GM12801 (cell line): ENCODE data around the gene EYS.

Experiments used
- TF ChIP-seq, protein P1 (sequence below): IDR thresholded peaks from one replicate; pipeline ENCODE4 v1.5.1; 2011; ENCODE audit warnings: control low read depth; ENCODE audit not compliant: insufficient read length; ENCODE audit errors: extremely low read depth

EYS gene

DNA sequence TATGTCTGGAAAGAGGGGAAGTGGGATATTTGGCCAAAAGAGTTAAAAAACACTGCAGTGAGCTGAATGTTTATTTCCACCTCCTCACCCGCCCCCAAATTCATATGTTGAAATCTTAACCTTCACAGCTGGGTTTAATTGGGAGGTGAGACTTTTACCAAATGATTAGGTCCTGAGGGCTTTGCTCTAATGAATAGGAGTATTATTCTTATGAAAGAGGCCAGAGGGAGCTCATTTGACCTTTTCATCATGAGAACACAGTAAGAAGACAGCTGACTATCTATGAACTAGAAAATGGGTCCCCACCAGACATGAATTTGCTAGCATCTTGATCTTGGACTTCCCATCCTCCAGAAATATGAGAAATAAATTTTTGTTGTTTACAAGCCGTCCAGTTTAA lies 1042.5 kb downstream of the EYS start:
- TF ChIP-seq, protein P1, sequence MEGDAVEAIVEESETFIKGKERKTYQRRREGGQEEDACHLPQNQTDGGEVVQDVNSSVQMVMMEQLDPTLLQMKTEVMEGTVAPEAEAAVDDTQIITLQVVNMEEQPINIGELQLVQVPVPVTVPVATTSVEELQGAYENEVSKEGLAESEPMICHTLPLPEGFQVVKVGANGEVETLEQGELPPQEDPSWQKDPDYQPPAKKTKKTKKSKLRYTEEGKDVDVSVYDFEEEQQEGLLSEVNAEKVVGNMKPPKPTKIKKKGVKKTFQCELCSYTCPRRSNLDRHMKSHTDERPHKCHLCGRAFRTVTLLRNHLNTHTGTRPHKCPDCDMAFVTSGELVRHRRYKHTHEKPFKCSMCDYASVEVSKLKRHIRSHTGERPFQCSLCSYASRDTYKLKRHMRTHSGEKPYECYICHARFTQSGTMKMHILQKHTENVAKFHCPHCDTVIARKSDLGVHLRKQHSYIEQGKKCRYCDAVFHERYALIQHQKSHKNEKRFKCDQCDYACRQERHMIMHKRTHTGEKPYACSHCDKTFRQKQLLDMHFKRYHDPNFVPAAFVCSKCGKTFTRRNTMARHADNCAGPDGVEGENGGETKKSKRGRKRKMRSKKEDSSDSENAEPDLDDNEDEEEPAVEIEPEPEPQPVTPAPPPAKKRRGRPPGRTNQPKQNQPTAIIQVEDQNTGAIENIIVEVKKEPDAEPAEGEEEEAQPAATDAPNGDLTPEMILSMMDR: no peak

DNA sequence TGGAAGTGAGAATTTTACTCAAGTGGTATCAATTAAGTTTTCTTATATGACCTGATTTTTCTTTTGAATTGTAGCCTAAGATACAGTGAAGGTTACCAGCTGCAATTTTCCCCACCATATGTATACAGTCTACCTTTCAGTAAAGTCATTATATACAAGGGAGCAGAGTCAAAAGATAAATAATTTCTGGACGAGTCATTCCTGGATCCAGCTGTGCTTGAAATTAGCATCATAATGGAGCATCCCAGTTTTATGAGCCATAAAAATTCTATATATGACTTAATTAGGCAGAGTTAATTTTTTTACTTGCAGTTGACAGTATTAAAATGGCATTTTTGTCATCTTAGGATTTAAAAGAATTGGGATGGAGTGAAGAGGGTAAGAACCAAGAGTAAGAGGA lies 1063.0 kb downstream of the EYS start:
- TF ChIP-seq, protein P1: no peak

DNA sequence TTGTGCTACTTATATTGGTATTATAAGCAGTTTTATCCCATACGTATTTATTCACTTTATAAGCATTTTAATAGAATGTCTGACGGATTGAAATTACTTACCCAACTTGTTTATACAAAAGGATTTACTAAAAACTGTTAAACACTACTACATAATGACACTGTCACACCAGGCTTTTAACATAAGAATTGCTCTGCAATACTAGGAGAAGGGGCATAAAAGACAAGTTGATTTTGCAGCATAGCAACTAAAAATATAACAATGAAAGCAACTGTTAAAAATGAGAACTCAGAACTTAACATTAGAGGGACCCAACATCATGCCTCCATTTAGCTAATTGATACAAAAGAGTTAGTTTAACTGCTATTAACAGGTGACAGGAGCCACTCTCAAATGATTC lies 1076.1 kb downstream of the EYS start:
- TF ChIP-seq, protein P1: no peak

DNA sequence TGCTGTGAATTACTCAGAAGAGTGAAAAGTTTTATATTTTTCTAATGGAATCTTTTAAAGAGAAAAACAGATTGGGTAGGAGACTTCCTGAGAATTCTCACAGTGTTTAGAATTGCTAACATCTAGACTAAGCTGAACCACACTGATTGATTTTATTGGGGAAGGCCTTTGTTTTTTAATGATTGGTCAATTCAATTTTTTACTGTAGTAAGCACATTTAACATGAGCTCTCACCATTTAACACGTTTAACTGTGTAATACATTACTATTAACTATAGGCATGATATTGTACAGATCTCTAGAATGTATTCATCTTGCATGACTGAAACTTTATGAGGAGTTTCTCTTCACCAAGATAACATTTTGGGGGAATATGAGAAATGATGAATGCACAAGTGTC lies 1084.1 kb downstream of the EYS start:
- TF ChIP-seq, protein P1: no peak

DNA sequence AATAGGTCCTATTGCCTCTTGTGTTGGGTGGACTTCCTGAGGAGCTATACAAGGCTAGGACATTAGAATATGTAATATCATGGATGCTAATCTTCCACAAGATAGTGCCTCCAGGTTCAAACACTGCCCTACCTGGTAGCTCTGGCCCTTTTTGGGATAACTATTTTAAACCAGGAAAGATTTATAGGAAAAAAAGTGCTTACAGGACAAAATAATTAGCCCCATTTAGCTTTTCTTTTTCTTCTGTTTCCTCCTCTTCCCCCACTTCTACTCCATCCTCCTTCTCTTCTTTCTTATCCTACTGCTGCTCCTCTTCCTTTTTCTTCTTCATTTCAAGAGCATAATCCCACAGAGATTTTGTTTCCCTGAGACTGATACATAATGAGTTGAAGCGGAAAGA lies 1104.0 kb downstream of the EYS start:
- TF ChIP-seq, protein P1: no peak

DNA sequence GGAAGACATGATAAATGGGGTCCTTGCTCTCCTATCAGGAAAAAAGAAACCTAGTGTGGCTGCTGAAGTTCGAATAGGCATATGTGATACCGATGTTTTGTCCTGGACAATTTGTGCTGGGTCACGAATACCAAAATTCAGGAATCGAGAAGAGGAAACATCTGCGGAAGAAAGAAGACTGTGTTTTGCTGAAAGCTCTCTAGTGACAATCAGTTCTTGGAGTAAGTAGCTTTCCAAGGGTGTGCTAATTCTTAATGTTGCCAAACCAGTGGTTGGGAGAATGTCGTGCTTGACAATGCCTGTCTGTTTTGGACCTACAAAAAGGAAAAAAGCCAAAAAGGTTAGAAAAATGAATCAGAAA lies 1115.4 kb downstream of the EYS start:
- TF ChIP-seq, protein P1: no peak

DNA sequence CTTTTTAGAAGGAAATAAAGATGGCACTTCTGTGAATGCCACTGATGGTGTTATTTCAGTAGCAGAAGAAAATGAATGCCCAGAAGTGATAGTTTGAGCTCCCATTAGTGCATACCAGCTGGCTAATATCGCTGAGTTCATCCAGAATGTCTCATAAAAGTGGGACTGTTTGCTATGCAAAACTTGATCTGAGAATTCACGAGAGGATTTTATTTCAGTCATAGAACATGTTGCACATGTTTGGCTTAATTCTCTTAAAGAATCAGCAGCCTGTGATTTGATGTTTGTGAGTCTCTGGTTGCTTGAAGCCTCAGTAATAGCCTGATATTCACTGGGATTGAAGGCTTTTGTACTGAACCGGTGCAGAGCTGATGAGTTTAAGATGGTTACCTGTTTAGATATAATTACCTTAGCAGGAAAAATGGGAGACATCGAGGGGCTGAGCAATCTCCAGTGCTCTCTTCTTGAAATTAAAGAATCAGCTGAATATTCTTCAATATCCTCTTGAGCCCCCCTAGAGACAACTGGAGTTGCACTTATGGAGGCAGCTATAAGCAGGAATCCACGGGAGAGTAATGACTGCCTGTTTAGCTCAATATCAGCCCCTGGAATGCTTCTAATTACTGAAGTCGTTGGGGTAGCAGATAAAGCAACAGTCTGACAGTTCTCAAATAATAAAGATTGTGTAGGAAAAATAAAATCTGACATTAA lies 1115.9 kb downstream of the EYS start:
- TF ChIP-seq, protein P1: no peak
